SU-DHL-6 (cell line): ENCODE data around the gene SLC22A3.

Experiments
- H2AFZ ChIP-seq: fragments of 200-600 bp; sonication (generic); 2 replicates; pipeline ENCODE4 v1.6.1; 2014; ENCODE audit warnings: low read depth, mild to moderate bottlenecking, moderate library complexity, mixed read lengths, antibody characterized with exemption, low read length; ENCODE audit not compliant: severe bottlenecking
- H3F3A ChIP-seq: fragments of 200-600 bp; shearing (Covaris generic); 2 replicates; pipeline ENCODE4 v1.6.0; 2016; ENCODE audit warnings: antibody characterized with exemption, mild to moderate bottlenecking; ENCODE audit not compliant: insufficient read depth
- H3K27ac ChIP-seq: fragments of 200-600 bp; sonication (generic); 2 replicates; pipeline ENCODE4 v1.5.1; 2016; ENCODE audit warnings: low read depth, mild to moderate bottlenecking, low read length, moderate library complexity, mixed read lengths
- H3K27me3 ChIP-seq: fragments of 200-600 bp; sonication (generic), shearing (Covaris generic); 2 replicates; pipeline ENCODE4 v1.6.0; 2014; ENCODE audit warnings: mild to moderate bottlenecking, low read length
- H3K36me3 ChIP-seq: fragments of 200-600 bp; sonication (generic); 2 replicates; pipeline ENCODE4 v1.6.1; 2014; ENCODE audit warnings: mild to moderate bottlenecking, low read length, mixed read lengths
- H3K4me2 ChIP-seq: fragments of 300-600, 200-600 bp; shearing (Covaris generic), sonication (generic); 2 replicates; pipeline ENCODE4 v1.6.0; 2014; ENCODE audit warnings: low read length, low read depth, mild to moderate bottlenecking; ENCODE audit not compliant: poor library complexity, severe bottlenecking
- H3K4me3 ChIP-seq: fragments of 200-600 bp; sonication (generic); 2 replicates; pipeline ENCODE4 v1.5.1; 2014; ENCODE audit warnings: antibody characterized with exemption, low read length, mild to moderate bottlenecking, mixed read lengths; ENCODE audit not compliant: insufficient read depth, poor library complexity, severe bottlenecking
- H3K79me2 ChIP-seq: fragments of 200-600 bp; sonication (generic); 2 replicates; pipeline ENCODE4 v1.6.1; 2014; ENCODE audit warnings: mild to moderate bottlenecking, low read length, moderate library complexity; ENCODE audit not compliant: insufficient read depth
- H3K9ac ChIP-seq: fragments of 200-600 bp; sonication (generic); 2 replicates; pipeline ENCODE4 v1.7.0; 2014; ENCODE audit warnings: mild to moderate bottlenecking, low read length
- H3K9me2 ChIP-seq: fragments of 200-600 bp; sonication (generic); replicated peaks from 2 replicates; pipeline ENCODE4 v1.6.1; 2014; ENCODE audit warnings: low read length; ENCODE audit not compliant: insufficient read depth
- H3K9me3 ChIP-seq: fragments of 200-600 bp; sonication (generic); 2 replicates; pipeline ENCODE4 v1.6.1; 2014; ENCODE audit warnings: low read length, mixed read lengths; ENCODE audit not compliant: insufficient read depth
- H4K20me1 ChIP-seq: fragments of 200-600 bp; sonication (generic); 2 replicates; pipeline ENCODE4 v1.6.1; 2014; ENCODE audit warnings: low read depth, mild to moderate bottlenecking, antibody characterized with exemption, low read length, moderate library complexity, mixed read lengths
- CTCF ChIP-seq: fragments of 200-600 bp; sonication (generic); IDR thresholded peaks from one replicate; pipeline ENCODE4 v1.5.1; 2017; ENCODE audit warnings: antibody characterized with exemption, mild to moderate bottlenecking, low read length, moderate library complexity; ENCODE audit not compliant: insufficient read depth, poor library complexity, severe bottlenecking
- EZH2phosphoT487 ChIP-seq: fragments of 200-600 bp; sonication (generic), shearing (Covaris generic); conservative IDR thresholded peaks from 2 replicates; pipeline ENCODE4 v1.6.1; 2018; ENCODE audit warnings: mild to moderate bottlenecking, antibody characterized with exemption, low read length, moderate library complexity, mixed read lengths

The SLC22A3 gene

GRCh38 chr6:160424256-160424655, 76.1 kb downstream of the SLC22A3 start:
- Histone ChIP-seq H3K9me3 (no peaks in the 10 kb centered on the region), H2AFZ (no peak overlapping the region), H3K27me3 (no peaks in the 10 kb centered on the region), H3K79me2 (no peaks in the 10 kb centered on the region), H3K4me2 (no peak overlapping the region), H3K36me3 (no peaks in the 10 kb centered on the region), H4K20me1 (no peaks in the 10 kb centered on the region), H3K9me2 (no peaks in the 10 kb centered on the region; the same call in 1 of the 2 replicates), H3K27ac (no peak overlapping the region), H3K4me3 (no peak overlapping the region), H3K9ac (no peak overlapping the region), H3F3A (no peaks in the 10 kb centered on the region)
- no peak for TF ChIP-seq EZH2phosphoT487
- TF ChIP-seq CTCF = no peak

GRCh38 chr6:160426136-160426535, 78.0 kb downstream of the SLC22A3 start:
- no peak overlapping the region for H3K9ac ChIP-seq
- H3K79me2 ChIP-seq = no peaks in the 10 kb centered on the region
- no peaks in the 10 kb centered on the region for H4K20me1 ChIP-seq
- no peak overlapping the region for H3K27ac ChIP-seq
- no peaks in the 10 kb centered on the region for H3K9me3 ChIP-seq
- H3K9me2 ChIP-seq = no peaks in the 10 kb centered on the region; the same call in 1 of the 2 replicates
- TF ChIP-seq CTCF = no peak
- no peak for TF ChIP-seq EZH2phosphoT487
- H3K36me3 ChIP-seq = no peaks in the 10 kb centered on the region
- H3K4me2 ChIP-seq = no peak overlapping the region
- H2AFZ ChIP-seq = no peak overlapping the region
- H3F3A ChIP-seq = no peaks in the 10 kb centered on the region
- no peak overlapping the region for H3K4me3 ChIP-seq
- no peaks in the 10 kb centered on the region for H3K27me3 ChIP-seq

- H3F3A ChIP-seq = no peaks in the 10 kb centered on the region
- H4K20me1 ChIP-seq = no peaks in the 10 kb centered on the region
- H3K36me3 ChIP-seq = no peaks in the 10 kb centered on the region
- H2AFZ ChIP-seq = no peak overlapping the region
- no peak overlapping the region for H3K27ac ChIP-seq
- H3K9ac ChIP-seq = no peak overlapping the region
- H3K4me3 ChIP-seq = no peak overlapping the region
- H3K9me3 ChIP-seq = no peaks in the 10 kb centered on the region
- no peaks in the 10 kb centered on the region for H3K27me3 ChIP-seq
- no peaks in the 10 kb centered on the region; the same call in 1 of the 2 replicates for H3K9me2 ChIP-seq
- H3K4me2 ChIP-seq = no peak overlapping the region
- no peaks in the 10 kb centered on the region for H3K79me2 ChIP-seq
- no peak for TF ChIP-seq CTCF
- no peak for TF ChIP-seq EZH2phosphoT487
These were observed 79.3 kb downstream of the SLC22A3 start for GRCh38 chr6:160427312-160428068.
